Measurements from ENCODE around the gene MLEC.

DNA sequence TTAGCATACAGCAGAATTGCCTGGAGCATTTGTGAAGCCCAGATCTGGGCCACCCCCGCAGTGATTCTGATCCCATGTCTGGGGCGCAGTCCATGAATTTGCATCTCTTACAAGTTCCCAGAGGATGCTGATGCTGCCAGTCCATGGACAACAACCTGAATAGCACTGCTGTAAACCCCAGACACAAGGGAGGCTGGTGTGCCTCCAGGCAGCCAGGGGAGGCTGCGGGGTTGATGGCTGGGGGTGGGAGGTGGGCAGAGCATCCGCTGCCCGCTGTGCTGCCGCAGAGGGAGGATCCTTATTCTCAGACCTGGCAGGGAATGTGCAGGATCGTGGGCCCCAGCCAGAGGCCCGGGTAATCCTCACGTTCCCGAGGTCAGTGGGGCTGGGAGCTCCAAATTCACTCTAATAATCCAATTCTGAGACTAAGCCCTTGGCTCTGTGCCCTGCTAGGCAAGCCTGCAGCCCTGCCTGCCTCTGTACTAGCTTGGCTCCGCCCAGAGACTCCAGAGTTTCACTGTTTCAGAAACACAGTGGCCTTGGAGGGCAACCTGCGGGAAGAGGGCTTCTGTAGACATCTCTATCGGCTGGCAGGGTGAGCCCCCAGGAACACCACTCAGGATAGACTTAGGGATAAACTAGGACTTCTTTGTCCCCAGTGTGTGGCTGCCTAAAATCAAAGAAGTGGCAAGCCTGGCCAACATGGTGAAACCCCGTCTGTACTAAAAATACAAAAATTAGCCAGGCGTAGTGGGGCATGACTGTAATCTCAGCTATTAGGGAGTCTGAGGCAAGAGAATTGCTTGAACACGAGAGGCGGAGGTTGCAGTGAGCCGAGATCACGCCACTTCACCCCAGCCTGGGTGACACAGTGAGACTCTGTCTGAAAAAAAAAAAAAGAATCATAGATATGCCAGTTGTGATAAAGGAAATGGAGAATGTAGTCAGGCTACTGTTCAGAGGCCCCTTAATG lies 17.8 kb upstream of the MLEC start:
- TF ChIP-seq CTCF (IDR thresholded peaks at IDR 0.05), result no peak
- TF ChIP-seq ZFX (IDR thresholded peaks at IDR 0.05; ENCODE audit: borderline replicate concordance), result no peak

Data from 22Rv1 (cell line).